ENCODE results near the gene KATNB1. TPM values are rescaled to one million over a fixed set of nuclear protein-coding genes. Genes with fewer than 3 reads are reported as not detected.
"Not testable (repeated sequence)": the region's sequence is repeated elsewhere in the genome, so short reads cannot be mapped to it uniquely, and the experiment has no call there.

The KATNB1 gene
- total RNA-seq, 6 experiments from 2014 or later: 5.6 to 17.5 (median 8.5) TPM

DNA sequence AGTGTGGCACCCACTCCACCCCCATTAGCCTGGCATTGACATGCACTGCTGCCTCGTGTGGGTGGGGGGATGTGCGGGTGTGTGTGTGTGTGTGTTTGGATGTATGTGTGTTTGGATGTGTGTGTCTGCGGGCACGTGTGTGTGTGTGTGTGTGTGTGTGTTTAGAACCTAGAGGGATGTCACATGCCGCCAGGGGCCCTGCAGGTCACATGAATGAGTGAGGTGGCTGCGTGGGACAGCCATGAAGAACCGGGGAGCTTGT is 9.0 kb downstream of the KATNB1 start:
- Histone ChIP-seq H3K27ac (no peak overlapping the region), H3K4me3 (no peak overlapping the region), H3K27me3 (no peaks in the 10 kb centered on the region), H3K9me3 (no peaks in the 10 kb centered on the region), H3K36me3 (no peaks in the 10 kb centered on the region), H3K4me1 (no peaks in the 10 kb centered on the region)
- intact Hi-C loops (cut with DNase I): no loop called here
- WGBS (ENCODE audit: insufficient coverage, low coverage, low lambda C conversion rate, missing lambda C conversion rate): 80% methylated on average over 1 of the region's 7 CpGs
- TF ChIP-seq POLR2A (IDR thresholded peaks at IDR 0.05): no peak
- TF ChIP-seq, protein P1, sequence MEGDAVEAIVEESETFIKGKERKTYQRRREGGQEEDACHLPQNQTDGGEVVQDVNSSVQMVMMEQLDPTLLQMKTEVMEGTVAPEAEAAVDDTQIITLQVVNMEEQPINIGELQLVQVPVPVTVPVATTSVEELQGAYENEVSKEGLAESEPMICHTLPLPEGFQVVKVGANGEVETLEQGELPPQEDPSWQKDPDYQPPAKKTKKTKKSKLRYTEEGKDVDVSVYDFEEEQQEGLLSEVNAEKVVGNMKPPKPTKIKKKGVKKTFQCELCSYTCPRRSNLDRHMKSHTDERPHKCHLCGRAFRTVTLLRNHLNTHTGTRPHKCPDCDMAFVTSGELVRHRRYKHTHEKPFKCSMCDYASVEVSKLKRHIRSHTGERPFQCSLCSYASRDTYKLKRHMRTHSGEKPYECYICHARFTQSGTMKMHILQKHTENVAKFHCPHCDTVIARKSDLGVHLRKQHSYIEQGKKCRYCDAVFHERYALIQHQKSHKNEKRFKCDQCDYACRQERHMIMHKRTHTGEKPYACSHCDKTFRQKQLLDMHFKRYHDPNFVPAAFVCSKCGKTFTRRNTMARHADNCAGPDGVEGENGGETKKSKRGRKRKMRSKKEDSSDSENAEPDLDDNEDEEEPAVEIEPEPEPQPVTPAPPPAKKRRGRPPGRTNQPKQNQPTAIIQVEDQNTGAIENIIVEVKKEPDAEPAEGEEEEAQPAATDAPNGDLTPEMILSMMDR (IDR thresholded peaks at IDR 0.05): no peak
- DNase-seq (no peak), ATAC-seq (no peak)

DNA sequence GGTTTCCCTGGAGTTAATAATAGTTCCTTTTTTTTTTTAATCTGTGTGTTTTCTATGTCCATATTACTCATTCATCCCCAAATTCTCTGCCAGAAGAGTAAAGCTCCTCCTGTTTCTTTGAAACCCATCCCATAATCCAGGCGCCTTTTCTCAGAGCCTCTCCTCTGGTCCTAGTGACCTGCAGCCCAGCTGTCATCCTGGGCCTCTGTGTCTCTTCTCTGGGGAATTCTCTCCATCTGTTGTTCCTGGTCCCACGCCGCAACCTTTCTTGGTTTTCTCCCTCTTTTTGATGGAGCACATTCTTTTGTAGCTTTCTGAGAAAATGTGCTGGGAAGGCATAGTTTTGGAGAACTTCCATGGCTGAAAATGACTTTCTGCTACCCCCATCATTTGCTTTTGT is 10.2 kb downstream of the KATNB1 start:
- Histone ChIP-seq H3K27me3 (no peaks in the 10 kb centered on the region), H3K4me1 (no peaks in the 10 kb centered on the region), H3K4me3 (no peak overlapping the region), H3K27ac (no peak overlapping the region), H3K36me3 (no peaks in the 10 kb centered on the region), H3K9me3 (no peaks in the 10 kb centered on the region)
- DNase-seq (no peak), ATAC-seq (no peak)
- TF ChIP-seq, protein P1 (IDR thresholded peaks at IDR 0.05): no peak
- TF ChIP-seq POLR2A (IDR thresholded peaks at IDR 0.05): no peak
- intact Hi-C loops (cut with DNase I): no loop called here
- 85% methylated on average over 3 of the region's 3 CpGs for WGBS (ENCODE audit: insufficient coverage, low coverage, low lambda C conversion rate, missing lambda C conversion rate)

DNA sequence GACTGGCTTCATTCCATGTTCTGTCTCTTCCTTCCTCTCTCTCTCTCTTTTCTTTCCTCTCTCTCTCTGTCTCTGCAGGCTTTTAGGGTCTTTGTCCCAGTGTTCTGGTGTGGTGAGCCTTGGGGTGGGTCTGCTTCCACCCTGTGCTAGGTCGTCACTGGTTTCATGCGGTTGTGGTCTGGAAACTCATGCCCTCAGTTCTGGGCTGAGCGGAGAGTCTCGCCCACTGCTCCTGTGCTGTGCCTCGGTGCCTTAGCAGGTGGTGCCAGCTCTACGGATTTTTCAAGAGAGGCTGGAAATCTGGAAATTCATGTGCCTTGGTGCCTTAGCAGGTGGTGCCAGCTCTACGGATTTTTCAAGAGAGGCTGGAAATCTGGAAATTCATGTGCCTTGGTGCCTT is 10.7 kb downstream of the KATNB1 start:
- H3K27ac ChIP-seq; H3K4me1 ChIP-seq; H3K36me3 ChIP-seq; H3K4me3 ChIP-seq; H3K9me3 ChIP-seq; DNase-seq; H3K27me3 ChIP-seq; intact Hi-C loops (cut with DNase I); ATAC-seq: not testable (repeated sequence)
- 41% methylated on average over 3 of the region's 7 CpGs for WGBS (ENCODE audit: insufficient coverage, low coverage, low lambda C conversion rate, missing lambda C conversion rate)

DNA sequence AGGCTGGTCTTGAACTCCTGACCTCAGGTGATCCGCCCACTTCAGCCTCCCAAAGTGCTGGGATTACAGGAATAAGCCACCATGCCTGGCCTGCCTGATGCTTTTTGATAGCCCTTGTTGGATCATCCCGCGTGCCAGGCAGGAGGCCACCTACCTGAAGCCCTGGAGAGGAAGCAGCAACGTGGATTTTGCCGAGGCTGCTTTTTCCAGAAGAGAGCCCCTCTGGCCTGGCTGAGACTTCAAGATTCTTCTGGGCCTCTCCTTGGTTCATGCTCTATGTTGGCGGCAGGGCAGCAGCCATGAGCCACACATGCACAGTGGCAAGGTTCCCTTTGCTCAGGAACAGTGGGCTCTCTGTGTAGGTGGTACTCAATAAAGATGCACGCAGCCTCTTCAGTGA is 11.5 kb downstream of the KATNB1 start:
- WGBS (ENCODE audit: insufficient coverage, low coverage, low lambda C conversion rate, missing lambda C conversion rate): 100% methylated on average over 1 of the region's 7 CpGs
- H3K27ac ChIP-seq: no peak overlapping the region
- no peaks in the 10 kb centered on the region for H3K36me3 ChIP-seq
- no peak for TF ChIP-seq POLR2A (IDR thresholded peaks at IDR 0.05)
- TF ChIP-seq, protein P1 (IDR thresholded peaks at IDR 0.05): no peak
- no peaks in the 10 kb centered on the region for H3K4me1 ChIP-seq
- intact Hi-C loops (cut with DNase I): no loop called here
- DNase-seq (peak in 1 of 3 donors; percentile 31), ATAC-seq (no peak)
- H3K27me3 ChIP-seq: no peaks in the 10 kb centered on the region
- H3K9me3 ChIP-seq: no peaks in the 10 kb centered on the region
- H3K4me3 ChIP-seq: no peak overlapping the region

DNA sequence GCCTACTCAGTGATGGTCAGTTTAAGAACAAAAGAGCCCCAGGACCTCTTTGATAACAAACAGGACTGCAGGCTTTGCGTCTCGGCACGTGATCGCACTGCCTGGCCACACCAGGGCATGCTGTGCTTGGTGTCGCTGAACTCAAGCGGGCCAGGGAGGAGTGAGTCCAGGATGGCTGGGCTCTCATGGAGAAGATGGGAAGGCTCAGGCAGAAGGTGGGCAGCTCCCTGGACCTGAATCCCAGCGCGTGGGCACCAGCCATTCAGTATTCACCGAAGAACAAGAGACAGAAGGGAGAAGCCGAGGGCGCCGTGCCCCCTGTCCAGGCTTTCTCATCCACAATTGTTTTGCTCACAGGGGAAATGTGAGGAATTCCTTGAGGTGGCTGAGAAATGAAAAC is 11.9 kb downstream of the KATNB1 start:
- ATAC-seq: no peak
- Histone ChIP-seq H3K4me3 (no peak overlapping the region), H3K27me3 (no peaks in the 10 kb centered on the region), H3K9me3 (no peaks in the 10 kb centered on the region), H3K4me1 (no peaks in the 10 kb centered on the region), H3K27ac (no peak overlapping the region), H3K36me3 (no peaks in the 10 kb centered on the region)
- 91% methylated on average over 6 of the region's 12 CpGs for WGBS (ENCODE audit: insufficient coverage, low coverage, low lambda C conversion rate, missing lambda C conversion rate)
- intact Hi-C loops (cut with DNase I): no loop called here
- no peak for TF ChIP-seq POLR2A (IDR thresholded peaks at IDR 0.05)
- TF ChIP-seq, protein P1 (IDR thresholded peaks at IDR 0.05): no peak
- DNase-seq: peak in 1 of 3 donors; percentile 27

Measured in right lobe of liver (tissue), 6 donors.